Nephron progenitor cell (in vitro differentiated cells): Measurements from ENCODE around the gene MDH2.

Experiments used
- DNase-seq: peaks from one replicate; pipeline ENCODE4 v3.0.0; 2021
- H3K27ac Mint-ChIP-seq: 2 replicates; pipeline ENCODE4 v1.8.0; 2021; ENCODE audit warnings: mild to moderate bottlenecking, moderate library complexity, mixed read lengths
- H3K27me3 Mint-ChIP-seq: 2 replicates; pipeline ENCODE4 v1.8.0; 2021; ENCODE audit warnings: mild to moderate bottlenecking, low read depth, mixed read lengths; ENCODE audit not compliant: poor library complexity
- H3K36me3 Mint-ChIP-seq: 2 replicates; pipeline ENCODE4 v1.8.0; 2021; ENCODE audit warnings: low read depth, mixed read lengths
- H3K4me1 Mint-ChIP-seq: 2 replicates; pipeline ENCODE4 v1.8.0; 2021; ENCODE audit warnings: mixed read lengths
- H3K4me3 Mint-ChIP-seq: 2 replicates; pipeline ENCODE4 v1.8.0; 2021; ENCODE audit warnings: mild to moderate bottlenecking, moderate library complexity, mixed read lengths
- H3K9me3 Mint-ChIP-seq: 2 replicates; pipeline ENCODE4 v1.8.0; 2021; ENCODE audit warnings: mild to moderate bottlenecking, moderate library complexity, mixed read lengths
- TF ChIP-seq, protein P1 (sequence below): fragments of 200-600 bp; sonication (generic); IDR thresholded peaks from 2 replicates; pipeline ENCODE4 v1.5.0; 2021; ENCODE audit warnings: antibody characterized with exemption

MDH2 gene

GRCh38 chr7:76060842-76061241, 12.9 kb downstream of the MDH2 start:
- no peaks in the 10 kb centered on the region for H3K9me3 Mint-ChIP-seq
- no peak for DNase-seq
- H3K4me1 Mint-ChIP-seq, result no peaks in the 10 kb centered on the region
- H3K27ac Mint-ChIP-seq, result no peak overlapping the region
- H3K4me3 Mint-ChIP-seq, result no peak overlapping the region
- TF ChIP-seq, protein P1, sequence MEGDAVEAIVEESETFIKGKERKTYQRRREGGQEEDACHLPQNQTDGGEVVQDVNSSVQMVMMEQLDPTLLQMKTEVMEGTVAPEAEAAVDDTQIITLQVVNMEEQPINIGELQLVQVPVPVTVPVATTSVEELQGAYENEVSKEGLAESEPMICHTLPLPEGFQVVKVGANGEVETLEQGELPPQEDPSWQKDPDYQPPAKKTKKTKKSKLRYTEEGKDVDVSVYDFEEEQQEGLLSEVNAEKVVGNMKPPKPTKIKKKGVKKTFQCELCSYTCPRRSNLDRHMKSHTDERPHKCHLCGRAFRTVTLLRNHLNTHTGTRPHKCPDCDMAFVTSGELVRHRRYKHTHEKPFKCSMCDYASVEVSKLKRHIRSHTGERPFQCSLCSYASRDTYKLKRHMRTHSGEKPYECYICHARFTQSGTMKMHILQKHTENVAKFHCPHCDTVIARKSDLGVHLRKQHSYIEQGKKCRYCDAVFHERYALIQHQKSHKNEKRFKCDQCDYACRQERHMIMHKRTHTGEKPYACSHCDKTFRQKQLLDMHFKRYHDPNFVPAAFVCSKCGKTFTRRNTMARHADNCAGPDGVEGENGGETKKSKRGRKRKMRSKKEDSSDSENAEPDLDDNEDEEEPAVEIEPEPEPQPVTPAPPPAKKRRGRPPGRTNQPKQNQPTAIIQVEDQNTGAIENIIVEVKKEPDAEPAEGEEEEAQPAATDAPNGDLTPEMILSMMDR, result no peak
- peaks cover 49% of the 10 kb centered on the region for H3K36me3 Mint-ChIP-seq
- H3K27me3 Mint-ChIP-seq, result peaks cover 3% of the 10 kb centered on the region

- Mint-ChIP-seq H3K27me3 (peaks cover 3% of the 10 kb centered on the region), H3K9me3 (no peaks in the 10 kb centered on the region), H3K27ac (peak overlapping the region; percentile 87), H3K4me1 (no peaks in the 10 kb centered on the region), H3K36me3 (peaks cover 61% of the 10 kb centered on the region), H3K4me3 (no peak overlapping the region)
- TF ChIP-seq, protein P1, result no peak
- no peak for DNase-seq
Observed at GRCh38 chr7:76062254-76062653, 14.3 kb downstream of the MDH2 start.

DNA sequence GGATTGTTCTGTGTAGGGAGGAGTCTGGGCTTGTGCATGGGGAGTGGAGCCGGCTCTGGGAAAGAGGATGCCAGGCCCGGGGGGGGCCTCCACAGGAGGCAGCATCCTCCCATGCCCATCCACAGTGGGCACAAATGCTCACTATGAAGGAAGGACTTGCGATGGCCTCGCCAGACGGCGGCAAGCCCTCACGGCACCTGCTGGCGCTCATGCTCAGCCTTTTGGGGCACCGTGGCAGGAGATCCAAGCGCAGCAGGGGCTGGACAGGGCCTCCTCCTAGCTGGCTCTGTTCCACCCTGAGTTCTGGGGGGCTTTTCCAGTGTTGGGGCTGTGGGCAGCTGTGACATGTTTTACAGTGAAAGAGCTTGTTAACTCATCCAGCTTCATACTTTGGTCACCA, 15.2 kb downstream of the MDH2 start:
- H3K36me3 Mint-ChIP-seq, result peaks cover 53% of the 10 kb centered on the region
- no peaks in the 10 kb centered on the region for H3K9me3 Mint-ChIP-seq
- no peak overlapping the region for H3K27ac Mint-ChIP-seq
- H3K4me3 Mint-ChIP-seq, result no peak overlapping the region
- TF ChIP-seq, protein P1, result no peak
- DNase-seq, result no peak
- H3K4me1 Mint-ChIP-seq, result no peaks in the 10 kb centered on the region
- H3K27me3 Mint-ChIP-seq, result peaks cover 3% of the 10 kb centered on the region

GRCh38 chr7:76063525-76063924, 15.6 kb downstream of the MDH2 start:
- TF ChIP-seq, protein P1, result no peak
- Mint-ChIP-seq H3K4me1 (no peaks in the 10 kb centered on the region), H3K36me3 (peaks cover 49% of the 10 kb centered on the region), H3K27ac (no peak overlapping the region), H3K27me3 (peaks cover 3% of the 10 kb centered on the region), H3K4me3 (no peak overlapping the region), H3K9me3 (no peaks in the 10 kb centered on the region)
- no peak for DNase-seq

DNA sequence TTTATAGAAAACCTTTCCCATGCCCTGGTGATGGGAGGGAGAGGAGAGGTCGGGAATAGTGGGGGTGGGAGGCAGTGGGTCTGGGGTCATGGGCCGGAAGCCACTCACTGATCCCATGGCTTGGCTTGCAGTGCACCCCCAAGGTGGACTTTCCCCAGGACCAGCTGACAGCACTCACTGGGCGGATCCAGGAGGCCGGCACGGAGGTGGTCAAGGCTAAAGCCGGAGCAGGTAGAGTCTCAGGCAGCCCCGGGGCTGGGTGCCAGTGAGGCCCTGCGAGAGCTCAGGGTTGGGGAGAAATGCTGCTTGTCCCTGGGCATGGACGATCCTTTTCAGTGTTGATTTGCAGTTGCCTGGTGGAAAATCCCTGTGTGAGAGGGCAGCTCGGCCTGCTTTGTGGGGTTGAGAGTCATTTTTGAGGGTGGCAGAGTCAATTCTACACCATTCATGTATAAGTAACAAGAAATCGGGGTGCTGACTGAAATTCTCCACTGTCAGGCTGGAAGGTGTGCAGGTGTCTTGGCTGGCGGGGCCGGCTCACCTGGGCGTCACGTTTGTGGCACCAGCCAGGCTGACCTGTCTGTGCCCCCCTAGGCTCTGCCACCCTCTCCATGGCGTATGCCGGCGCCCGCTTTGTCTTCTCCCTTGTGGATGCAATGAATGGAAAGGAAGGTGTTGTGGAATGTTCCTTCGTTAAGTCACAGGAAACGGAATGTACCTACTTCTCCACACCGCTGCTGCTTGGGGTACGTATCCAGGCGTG, 16.5 kb downstream of the MDH2 start:
- H3K36me3 Mint-ChIP-seq, result peaks cover 48% of the 10 kb centered on the region
- H3K4me1 Mint-ChIP-seq, result no peaks in the 10 kb centered on the region
- H3K4me3 Mint-ChIP-seq, result no peak overlapping the region
- H3K27ac Mint-ChIP-seq, result no peak overlapping the region
- H3K9me3 Mint-ChIP-seq, result no peaks in the 10 kb centered on the region
- TF ChIP-seq, protein P1, result no peak
- no peak for DNase-seq
- peaks cover 3% of the 10 kb centered on the region for H3K27me3 Mint-ChIP-seq

GRCh38 chr7:76065016-76065612, 17.2 kb downstream of the MDH2 start:
- Mint-ChIP-seq H3K4me1 (no peaks in the 10 kb centered on the region), H3K4me3 (no peak overlapping the region), H3K36me3 (peaks cover 45% of the 10 kb centered on the region), H3K27ac (peak overlapping the region; percentile 59), H3K27me3 (peaks cover 3% of the 10 kb centered on the region), H3K9me3 (no peaks in the 10 kb centered on the region)
- DNase-seq, result no peak
- TF ChIP-seq, protein P1, result no peak
